SK-N-SH (cell line): ENCODE results near the gene CRIM1. TPM values are rescaled to one million over a fixed set of nuclear protein-coding genes. Genes with fewer than 3 reads are reported as not detected.

Experiments
- CTCF ChIA-PET: fragments of 300-600, 350-600 bp; formaldehyde crosslinking; extraction: SDS; loops from one replicate; lab custom pipeline; 2021; lab: Yijun Ruan, JAX
- POLR2A ChIA-PET: fragments of 350-600 bp; sonication (Branson Sonifier 250); formaldehyde crosslinking; extraction: SDS; loops from one replicate; lab custom pipeline; 2020; ENCODE audit warnings: antibody characterized with exemption, inconsistent platforms; lab: Yijun Ruan, JAX
- DNase-seq: peaks from one replicate; pipeline ENCODE4 v3.0.0; 2012
- H2AFZ ChIP-seq: fragments of 200-600 bp; sonication (generic); 2 replicates; pipeline ENCODE4 v1.8.1; 2016; ENCODE audit warnings: antibody characterized with exemption, mild to moderate bottlenecking, low read depth
- H3F3A ChIP-seq: fragments of 200-600 bp; sonication (generic); replicated peaks from 2 replicates; pipeline ENCODE3; 2016; ENCODE audit warnings: antibody characterized with exemption, mild to moderate bottlenecking; ENCODE audit not compliant: insufficient read depth
- H3K27ac ChIP-seq, 2 experiments: fragments of 200-500 bp in 1 of 2; fragments of 200-600 bp in 1 of 2; sonication (Bioruptor generic) in 1 of 2; sonication (generic), shearing (Covaris generic) in 1 of 2; 2 replicates each; pipeline versions ENCODE4 v1.5.1 to v1.6.1; 2014 to 2016; ENCODE audit warnings: low read depth in 2 of 2, inconsistent platforms in 1 of 2, low read length in 1 of 2, mild to moderate bottlenecking in 1 of 2, mixed read lengths in 1 of 2
- H3K27me3 ChIP-seq: fragments of 200-600 bp; sonication (generic), shearing (Covaris generic); 2 replicates; pipeline ENCODE4 v1.6.1; 2016; ENCODE audit warnings: mixed run types; ENCODE audit not compliant: insufficient read depth
- H3K36me3 ChIP-seq, 2 experiments: fragments of 200-500 bp in 1 of 2; fragments of 200-600 bp in 1 of 2; sonication (Bioruptor generic) in 1 of 2; sonication (generic) in 1 of 2; replicated peaks in 1 of 2; 2 replicates each; pipeline versions ENCODE3 to v1.5.1; 2014 to 2016; ENCODE audit warnings: low read length in 1 of 2, mild to moderate bottlenecking in 1 of 2; ENCODE audit not compliant: insufficient read depth in 2 of 2, control insufficient read depth in 1 of 2
- H3K4me1 ChIP-seq, 2 experiments: fragments of 200-500 bp in 1 of 2; fragments of 200-600 bp in 1 of 2; sonication (Bioruptor generic) in 1 of 2; sonication (generic), shearing (Covaris generic) in 1 of 2; 2 replicates each; pipeline versions ENCODE4 v1.5.1 to v1.6.1; 2014 to 2016; ENCODE audit warnings: low read depth in 1 of 2, low read length in 1 of 2, mixed run types in 1 of 2; ENCODE audit not compliant: insufficient read depth in 2 of 2, control insufficient read depth in 1 of 2
- H3K4me2 ChIP-seq: fragments of 200-600 bp; sonication (generic), shearing (Covaris generic); 2 replicates; pipeline ENCODE4 v1.6.1; 2017; ENCODE audit warnings: mixed run types
- H3K4me3 ChIP-seq, 2 experiments: fragments of 200-500 bp in 1 of 2; fragments of 200-600 bp in 1 of 2; sonication (Bioruptor generic) in 1 of 2; sonication (generic), shearing (Covaris generic) in 1 of 2; 2 replicates each; pipeline versions ENCODE4 v1.5.1 to v1.8.1; 2014 to 2016; ENCODE audit warnings: low read depth in 2 of 2, inconsistent platforms in 1 of 2, low read length in 1 of 2, mild to moderate bottlenecking in 1 of 2, mixed read lengths in 1 of 2, moderate library complexity in 1 of 2
- H3K79me2 ChIP-seq: fragments of 200-600 bp; sonication (generic); 2 replicates; pipeline ENCODE4 v1.8.1; 2017; ENCODE audit warnings: mild to moderate bottlenecking; ENCODE audit not compliant: insufficient read depth
- H3K9ac ChIP-seq: fragments of 200-600 bp; sonication (generic); 2 replicates; pipeline ENCODE4 v1.6.1; 2017; ENCODE audit warnings: mixed run types
- H3K9me2 ChIP-seq: fragments of 200-600 bp; sonication (generic); 2 replicates; pipeline ENCODE4 v1.6.1; 2017; ENCODE audit warnings: mixed run types
- H3K9me3 ChIP-seq: fragments of 200-600 bp; sonication (generic); 2 replicates; pipeline ENCODE4 v1.6.1; 2017; ENCODE audit warnings: mixed run types, mild to moderate bottlenecking, moderate library complexity
- H4K20me1 ChIP-seq: fragments of 200-600 bp; sonication (generic); 2 replicates; pipeline ENCODE4 v1.6.1; 2017; ENCODE audit warnings: mild to moderate bottlenecking, mixed run types; ENCODE audit not compliant: insufficient read depth
- CHD2 ChIP-seq: fragments of 150-350 bp; IDR thresholded peaks from 2 replicates; pipeline ENCODE4 v1.6.1; 2018; ENCODE audit warnings: low read length; ENCODE audit not compliant: partially characterized antibody
- FOXM1 ChIP-seq: IDR thresholded peaks from 2 replicates; pipeline ENCODE4 v1.4.0; 2012; ENCODE audit warnings: low read depth, mild to moderate bottlenecking
- GABPA ChIP-seq: IDR thresholded peaks from 2 replicates; pipeline ENCODE4 v1.4.0; 2012; ENCODE audit warnings: low read depth, mild to moderate bottlenecking
- IRF3 ChIP-seq: fragments of 150-350 bp; IDR thresholded peaks from 2 replicates; pipeline ENCODE4 v1.6.1; 2016; ENCODE audit warnings: mild to moderate bottlenecking, low read depth, low read length
- MXI1 ChIP-seq: IDR thresholded peaks from 2 replicates; pipeline ENCODE4 v1.6.1; 2012; ENCODE audit warnings: mild to moderate bottlenecking, low read depth, low read length, improper control_type of control experiment
- NFIC ChIP-seq: IDR thresholded peaks from 2 replicates; pipeline ENCODE4 v1.4.0; 2012; ENCODE audit warnings: borderline replicate concordance
- NRF1 ChIP-seq: IDR thresholded peaks from 2 replicates; pipeline ENCODE4 v1.6.1; 2012; ENCODE audit warnings: low read depth, mild to moderate bottlenecking, low read length
- POLR2AphosphoS5 ChIP-seq: IDR thresholded peaks from 2 replicates; pipeline ENCODE4 v1.6.1; 2012; ENCODE audit warnings: low read depth, low read length
- RCOR1 ChIP-seq: fragments of 150-350 bp; IDR thresholded peaks from 2 replicates; pipeline ENCODE4 v1.6.1; 2017; ENCODE audit warnings: antibody characterized with exemption, low read length
- SMC3 ChIP-seq: IDR thresholded peaks from 2 replicates; pipeline ENCODE4 v1.6.1; 2012; ENCODE audit warnings: low read depth, low read length, improper control_type of control experiment
- TAF1 ChIP-seq: IDR thresholded peaks from 2 replicates; pipeline ENCODE4 v1.6.1; 2012; ENCODE audit warnings: low read depth, mild to moderate bottlenecking, low read length, moderate library complexity, borderline replicate concordance
- TEAD4 ChIP-seq: IDR thresholded peaks from 2 replicates; pipeline ENCODE4 v1.4.0; 2012; ENCODE audit warnings: mild to moderate bottlenecking, borderline replicate concordance; ENCODE audit not compliant: insufficient read depth
- YY1 ChIP-seq: IDR thresholded peaks from 2 replicates; pipeline ENCODE4 v1.4.0; 2012; ENCODE audit warnings: low read depth, mild to moderate bottlenecking
- whole genome bisulfite sequencing: methylation state at CpG from one replicate; pipeline ENCODE4 v1.1.6; 2017; ENCODE audit warnings: low lambda C conversion rate; 5-methylcytosine and 5-hydroxymethylcytosine counted together
- polyA plus RNA-seq, 3 experiments: library from polyadenylated mRNA; depleted of rRNA; stranded (reverse); fragments of >200 nt; gene quantifications; 2 replicates each; pipeline ENCODE4 v1.2.3, GENCODE V29; 2012
- TF ChIP-seq, protein P1 (sequence below): IDR thresholded peaks from 2 replicates; pipeline ENCODE4 v1.4.0; 2012; ENCODE audit warnings: low read depth, borderline replicate concordance
- TF ChIP-seq, protein P2 (sequence below): IDR thresholded peaks from 2 replicates; pipeline ENCODE4 v1.4.0; 2012; ENCODE audit warnings: low read depth, borderline replicate concordance

Gene CRIM1
- polyA plus RNA-seq, 1 of the 3 experiments (the other 2 are of a cell fraction): 244 TPM

- no peak overlapping the region for H2AFZ ChIP-seq
- H3F3A ChIP-seq: peaks cover 6% of the 10 kb centered on the region
- H3K4me2 ChIP-seq: peak overlapping the region; percentile 91
- no peak overlapping the region for H3K27ac ChIP-seq
- ChIA-PET POLR2A (no interaction called here), CTCF (interaction anchor here (1.5 kb wide), 1 partner anchor 68 kb away, joined by 4 read pairs; no protein-coding TSS in a partner anchor)
- peaks cover 62% of the 10 kb centered on the region for H3K79me2 ChIP-seq
- no peak for DNase-seq
- peaks cover 12 to 20% of the 10 kb centered on the region in 2 experiments; a peak in 3 of 4 replicates for H3K4me1 ChIP-seq
- H3K27me3 ChIP-seq: no peaks in the 10 kb centered on the region
- H3K9ac ChIP-seq: peak overlapping the region; percentile 77
- WGBS: 96% methylated on average over 12 of the region's 12 CpGs
- peaks cover 32% of the 10 kb centered on the region for H4K20me1 ChIP-seq
- TF ChIP-seq CHD2 (no peak), NRF1 (no peak), YY1 (no peak), GABPA (no peak), FOXM1 (no peak), TEAD4 (no peak), SMC3 (no peak), TAF1 (no peak), IRF3 (no peak), NFIC (no peak), MXI1 (no peak), POLR2AphosphoS5 (no peak), RCOR1 (no peak)
- TF ChIP-seq, protein P1, sequence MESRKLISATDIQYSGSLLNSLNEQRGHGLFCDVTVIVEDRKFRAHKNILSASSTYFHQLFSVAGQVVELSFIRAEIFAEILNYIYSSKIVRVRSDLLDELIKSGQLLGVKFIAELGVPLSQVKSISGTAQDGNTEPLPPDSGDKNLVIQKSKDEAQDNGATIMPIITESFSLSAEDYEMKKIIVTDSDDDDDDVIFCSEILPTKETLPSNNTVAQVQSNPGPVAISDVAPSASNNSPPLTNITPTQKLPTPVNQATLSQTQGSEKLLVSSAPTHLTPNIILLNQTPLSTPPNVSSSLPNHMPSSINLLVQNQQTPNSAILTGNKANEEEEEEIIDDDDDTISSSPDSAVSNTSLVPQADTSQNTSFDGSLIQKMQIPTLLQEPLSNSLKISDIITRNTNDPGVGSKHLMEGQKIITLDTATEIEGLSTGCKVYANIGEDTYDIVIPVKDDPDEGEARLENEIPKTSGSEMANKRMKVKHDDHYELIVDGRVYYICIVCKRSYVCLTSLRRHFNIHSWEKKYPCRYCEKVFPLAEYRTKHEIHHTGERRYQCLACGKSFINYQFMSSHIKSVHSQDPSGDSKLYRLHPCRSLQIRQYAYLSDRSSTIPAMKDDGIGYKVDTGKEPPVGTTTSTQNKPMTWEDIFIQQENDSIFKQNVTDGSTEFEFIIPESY: no peak
- TF ChIP-seq, protein P2, sequence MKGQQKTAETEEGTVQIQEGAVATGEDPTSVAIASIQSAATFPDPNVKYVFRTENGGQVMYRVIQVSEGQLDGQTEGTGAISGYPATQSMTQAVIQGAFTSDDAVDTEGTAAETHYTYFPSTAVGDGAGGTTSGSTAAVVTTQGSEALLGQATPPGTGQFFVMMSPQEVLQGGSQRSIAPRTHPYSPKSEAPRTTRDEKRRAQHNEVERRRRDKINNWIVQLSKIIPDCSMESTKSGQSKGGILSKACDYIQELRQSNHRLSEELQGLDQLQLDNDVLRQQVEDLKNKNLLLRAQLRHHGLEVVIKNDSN: no peak
- peaks cover 3 to 14% of the 10 kb centered on the region in 2 experiments for H3K36me3 ChIP-seq
- no peaks in the 10 kb centered on the region for H3K9me3 ChIP-seq
- H3K4me3 ChIP-seq: peak overlapping the region; percentile 88 to 98; a peak in 3 of 4 replicates
- no peaks in the 10 kb centered on the region for H3K9me2 ChIP-seq
Observed at GRCh38 chr2:36596397-36596796, 240.8 kb downstream of the CRIM1 start.
